Stromal cell of bone marrow (primary cell): Measurements from ENCODE around the gene OR52N1.

Experiments used
- DNase-seq: peaks from one replicate; pipeline ENCODE4 v3.0.0-alpha.2; 2012; ENCODE audit warnings: low read depth

Gene OR52N1

DNA sequence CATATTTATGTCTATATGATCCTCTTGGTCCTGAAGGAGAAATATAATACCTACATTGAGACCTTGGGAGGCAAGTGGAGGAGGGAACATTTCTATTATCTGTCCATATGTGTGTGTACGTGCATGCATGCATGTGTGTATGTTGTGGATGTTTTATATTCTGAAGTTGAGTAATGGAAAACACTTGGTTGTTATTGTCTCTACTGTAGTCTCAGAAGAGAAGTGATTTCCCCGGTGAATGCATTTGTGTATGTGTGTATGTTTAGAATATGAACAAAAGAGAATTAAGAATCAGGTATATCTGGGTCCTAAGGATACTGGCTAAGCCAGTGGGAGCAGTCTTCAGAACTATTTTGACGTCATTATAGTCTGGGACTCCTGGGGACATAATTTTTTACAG, at the start of gene OR52N1:
OR52N1 (minus strand) TSS at position 101 of the 400 bp plus-strand sequence. CDS start 2,449 bp downstream, outside the sequence.
- no peak for DNase-seq

DNA sequence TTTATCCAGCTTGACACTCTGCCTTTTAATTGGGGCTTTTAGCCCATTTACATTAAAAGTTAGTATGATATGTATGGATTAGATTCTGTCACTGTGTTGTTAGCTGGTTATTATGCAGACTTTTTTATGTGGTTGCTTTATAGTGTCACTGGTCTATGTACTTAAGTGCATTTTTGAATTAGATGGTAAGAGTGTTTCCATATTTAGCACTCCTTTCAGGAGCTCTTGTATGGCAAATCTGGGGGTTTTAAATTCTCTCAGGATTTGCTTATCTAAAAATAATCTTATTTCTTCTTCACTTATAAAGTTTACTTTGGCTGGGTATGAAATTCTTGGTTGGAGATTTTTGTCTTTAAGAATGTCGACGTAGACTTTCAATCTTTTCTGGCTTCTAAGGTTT, 46.6 kb upstream of the OR52N1 start:
- no peak for DNase-seq

DNA sequence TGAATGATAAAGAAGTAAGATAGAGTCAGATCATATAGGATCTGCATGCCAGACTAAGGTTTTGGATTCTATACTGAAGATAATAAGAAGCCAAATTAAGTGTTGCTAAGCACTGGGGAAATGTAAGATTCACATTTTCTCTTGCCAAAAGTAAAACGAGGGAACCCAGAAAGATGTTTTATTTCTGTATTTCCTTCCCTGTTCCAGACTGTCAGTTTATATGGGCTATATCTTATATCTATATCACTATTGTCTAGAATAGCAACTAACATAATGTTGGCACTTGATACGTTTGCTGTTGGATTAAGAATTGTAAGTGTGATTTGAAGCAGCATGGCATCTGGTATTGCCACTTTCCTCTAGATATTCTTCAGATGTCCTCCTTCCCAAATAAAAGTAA, 42.4 kb upstream of the OR52N1 start:
- DNase-seq, result no peak

DNA sequence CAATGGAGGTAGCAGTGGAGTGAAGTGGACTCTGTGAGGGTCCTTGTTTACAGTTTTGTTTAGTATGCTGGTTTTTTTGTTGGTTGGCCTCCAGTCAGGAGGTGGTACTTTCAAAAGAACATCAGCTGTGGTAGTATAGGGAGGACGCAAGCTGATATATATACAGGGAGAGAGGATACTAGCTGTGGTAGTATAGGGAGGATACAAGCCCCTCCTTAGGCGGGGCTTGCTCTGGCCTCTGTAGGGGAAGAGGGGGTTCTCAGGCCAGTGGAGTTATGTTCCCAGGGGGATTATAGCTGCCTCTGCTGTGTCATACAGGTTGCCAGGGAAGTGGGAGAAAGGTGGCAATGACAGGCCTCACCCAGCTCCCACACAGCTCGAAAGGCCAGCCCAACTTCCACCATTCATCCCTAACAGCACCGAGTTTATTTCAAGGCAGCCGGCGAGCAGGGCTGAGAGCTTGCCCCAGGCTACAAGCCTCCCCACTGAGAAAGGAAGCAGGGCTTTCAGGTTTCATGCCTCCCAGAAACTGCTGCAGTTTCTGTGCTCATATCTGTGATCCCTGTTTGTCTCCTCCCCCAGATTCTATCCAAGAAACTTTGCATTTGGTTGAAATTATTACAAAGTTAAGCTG, 40.2 kb upstream of the OR52N1 start:
- DNase-seq, result no peak

DNA sequence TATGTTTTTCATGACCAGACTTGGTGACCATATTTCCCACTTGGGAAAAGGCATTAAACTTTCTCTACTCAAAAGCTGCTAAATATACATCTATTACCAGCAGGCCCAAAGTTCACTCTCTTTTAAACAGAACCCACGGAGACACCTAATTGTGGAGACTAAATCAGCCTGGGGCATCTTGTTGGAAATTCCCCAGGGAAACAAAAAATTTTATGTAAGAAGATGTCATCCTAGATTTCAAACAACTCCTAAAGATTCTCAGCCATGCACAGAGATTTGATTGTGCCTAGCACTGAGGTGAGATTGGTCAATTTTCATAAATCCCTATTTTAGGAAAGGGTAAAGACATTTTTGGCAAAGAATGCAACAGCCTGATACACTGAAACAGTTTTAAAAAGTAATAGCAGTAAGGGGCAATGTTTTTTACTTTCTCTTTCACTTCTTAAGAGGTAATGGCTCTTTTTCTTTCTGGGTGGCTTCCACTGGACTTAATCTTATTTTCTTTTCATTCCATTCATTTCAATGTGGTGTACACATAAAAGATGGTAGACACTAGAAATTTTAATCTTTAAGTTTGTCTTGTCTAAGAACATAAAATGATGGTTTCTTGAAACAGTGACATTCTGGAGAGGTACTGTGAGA, 27.3 kb upstream of the OR52N1 start:
- no peak for DNase-seq

DNA sequence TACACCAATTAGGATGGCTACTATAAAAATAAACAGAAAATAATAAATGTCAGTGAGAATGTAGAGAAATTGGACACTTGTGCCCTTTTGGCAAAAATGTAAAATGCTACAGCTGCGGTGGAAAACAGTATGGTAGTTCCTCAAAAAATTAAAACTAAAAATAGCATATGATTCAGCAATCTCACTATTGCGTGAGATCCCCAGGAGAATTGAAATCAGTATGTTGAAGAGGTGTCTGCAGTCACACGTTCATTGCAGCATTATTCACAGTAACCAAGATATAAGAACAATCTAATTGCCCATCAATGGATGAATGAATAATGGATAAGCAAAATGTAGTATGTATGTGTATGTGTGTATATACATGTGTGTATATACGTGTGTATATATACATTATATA, 24.5 kb upstream of the OR52N1 start:
- no peak for DNase-seq

DNA sequence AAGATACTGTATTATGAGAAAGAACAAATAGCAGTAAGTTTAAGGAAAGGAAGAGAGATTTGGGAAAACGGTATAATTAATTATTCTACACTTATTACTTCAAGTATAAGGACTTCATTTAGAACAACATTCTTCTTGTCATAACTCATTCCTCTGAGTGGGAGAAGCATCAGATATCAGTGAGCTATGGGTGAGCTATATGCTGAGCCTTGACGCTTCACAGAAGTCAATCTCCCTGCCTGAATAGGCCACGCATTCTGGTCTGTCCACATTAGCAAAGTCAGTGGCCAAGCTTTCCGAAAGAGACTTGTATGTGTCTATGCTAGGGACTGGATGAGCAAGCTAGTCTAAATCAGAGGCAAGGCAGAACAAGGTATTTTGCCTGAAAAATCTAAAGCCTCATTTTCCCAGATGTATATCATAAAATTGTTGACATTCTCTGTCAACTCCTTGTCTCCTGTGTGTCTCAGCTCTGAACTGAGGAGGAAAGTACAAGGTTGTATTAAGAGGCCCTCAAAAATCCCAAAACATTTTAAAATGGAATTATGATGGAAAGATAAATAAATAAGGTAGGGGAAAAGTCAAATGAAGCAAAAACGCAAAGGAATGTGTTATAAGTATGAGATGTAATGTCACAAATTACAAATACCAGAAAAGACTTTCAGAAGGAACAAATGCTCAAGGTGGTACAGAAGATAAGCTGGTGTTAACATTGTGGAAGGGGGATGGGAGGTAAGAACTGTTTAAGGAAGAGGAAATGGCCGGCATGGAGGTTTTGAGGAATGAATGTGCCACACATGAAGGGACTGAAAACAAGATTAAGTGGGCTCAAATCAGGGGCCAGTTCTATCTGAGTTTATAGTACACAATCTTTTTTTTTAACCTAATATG, 19.1 kb upstream of the OR52N1 start:
- no peak for DNase-seq

DNA sequence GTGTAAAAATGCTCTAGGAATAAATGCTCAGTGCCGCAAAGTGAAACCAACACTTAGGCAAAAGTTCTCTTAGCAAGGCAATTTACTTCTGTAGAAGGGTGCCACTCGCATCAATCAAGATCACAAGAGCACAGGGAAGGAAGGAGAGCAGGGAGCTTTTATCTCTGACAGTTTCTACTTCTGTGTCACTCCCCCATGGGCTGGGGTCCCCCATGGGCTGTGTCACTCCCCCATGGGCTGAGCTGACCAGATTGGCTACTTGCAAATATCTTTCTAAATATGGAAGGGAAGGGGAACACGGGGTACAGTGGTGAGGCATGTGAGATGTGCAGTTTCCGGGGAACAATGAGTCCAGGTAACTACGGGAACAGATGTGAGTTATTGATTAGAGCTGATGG, 18.1 kb upstream of the OR52N1 start:
- DNase-seq, result no peak

DNA sequence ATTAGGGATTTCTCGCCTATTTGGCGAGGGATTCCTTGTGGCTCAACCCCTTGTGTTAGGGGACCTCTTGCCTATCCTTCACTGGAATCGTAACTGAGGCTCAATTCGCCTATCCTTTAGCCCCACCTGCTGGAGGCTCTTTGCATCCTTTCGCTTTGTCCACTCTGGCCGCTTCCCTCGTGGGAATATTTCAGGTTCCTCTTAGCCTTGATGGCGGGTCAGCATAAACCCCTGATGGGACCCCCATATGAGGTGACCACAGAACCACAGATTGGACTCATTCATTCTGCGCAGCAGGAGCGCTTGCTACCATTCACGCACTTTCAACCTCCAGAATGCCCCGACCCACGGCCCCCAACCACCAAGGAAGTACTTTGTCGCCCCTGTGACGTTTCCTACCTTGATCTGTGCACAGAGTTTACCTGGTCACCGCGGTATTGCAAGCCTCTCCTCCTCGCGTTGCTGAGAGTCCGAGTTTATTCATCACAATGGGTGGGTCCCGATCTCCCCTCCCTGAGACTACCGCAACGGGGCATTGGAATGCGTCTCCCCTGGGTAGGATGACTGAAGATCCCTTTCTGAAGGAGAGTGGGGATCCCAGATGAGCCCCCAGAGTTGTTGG, 17.5 kb upstream of the OR52N1 start, which contains the start of gene OR52N2:
OR52N2 (plus strand) TSS at position 425 of the 622 bp plus-strand sequence. CDS start 11,412 bp downstream, outside the sequence.
- DNase-seq, result peak; percentile 44

DNA sequence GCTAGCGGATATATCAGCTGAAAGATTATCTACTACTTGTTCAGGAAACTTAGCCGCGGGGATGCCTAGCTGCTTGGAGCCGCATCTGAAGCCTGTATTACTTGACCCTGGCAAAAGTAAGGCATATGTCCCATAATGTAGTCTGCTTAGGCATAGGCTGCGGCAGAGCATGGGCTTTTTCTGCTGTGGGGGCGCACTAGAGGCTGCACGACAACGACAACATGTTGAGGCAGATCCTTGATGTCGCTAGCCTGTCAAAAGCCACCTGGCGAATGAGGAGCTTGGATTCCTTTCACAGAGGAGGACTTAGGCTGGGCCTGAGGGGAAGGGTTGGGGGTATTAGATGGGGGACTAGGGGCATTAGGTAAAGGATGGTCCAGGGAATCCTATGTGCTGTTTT, 16.5 kb upstream of the OR52N1 start:
- DNase-seq, result no peak

DNA sequence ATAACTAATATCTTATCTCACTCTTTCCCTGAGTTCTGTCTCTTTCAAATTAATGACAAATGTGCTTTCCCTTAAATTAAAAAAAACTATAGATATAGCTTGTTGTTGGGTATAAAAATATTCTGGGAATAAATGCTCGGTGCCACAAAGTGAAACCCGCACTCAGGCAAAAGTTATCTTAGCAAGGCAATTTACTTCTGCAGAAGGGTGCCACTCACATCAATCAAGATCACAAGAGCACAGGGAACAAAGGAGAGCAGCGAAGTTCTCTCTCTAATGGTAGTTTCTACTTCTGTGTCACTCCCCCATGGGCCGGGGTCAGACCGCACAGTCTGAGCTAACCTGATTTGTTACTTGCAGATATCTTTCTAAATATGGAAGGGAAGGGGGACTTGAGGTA, 12.9 kb upstream of the OR52N1 start:
- no peak for DNase-seq

DNA sequence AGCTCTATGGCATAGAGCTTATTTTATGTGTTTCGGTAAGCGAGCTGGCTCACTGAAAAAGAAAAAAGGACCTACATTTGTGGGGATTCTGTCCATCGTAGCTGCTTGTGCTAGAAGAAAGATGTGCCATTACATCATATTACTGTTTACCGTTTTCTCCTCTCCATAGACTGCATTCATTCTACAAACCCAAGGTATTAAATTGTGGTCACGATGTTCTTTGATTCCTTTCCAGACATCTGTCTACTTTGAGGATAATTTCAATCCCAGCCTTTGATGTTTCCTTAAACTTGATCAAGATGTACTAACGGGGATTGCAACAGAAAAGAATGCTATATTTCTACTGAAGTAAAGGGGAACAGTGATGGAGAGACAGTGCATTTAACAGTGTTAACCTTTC, 5.5 kb upstream of the OR52N1 start:
- no peak for DNase-seq

DNA sequence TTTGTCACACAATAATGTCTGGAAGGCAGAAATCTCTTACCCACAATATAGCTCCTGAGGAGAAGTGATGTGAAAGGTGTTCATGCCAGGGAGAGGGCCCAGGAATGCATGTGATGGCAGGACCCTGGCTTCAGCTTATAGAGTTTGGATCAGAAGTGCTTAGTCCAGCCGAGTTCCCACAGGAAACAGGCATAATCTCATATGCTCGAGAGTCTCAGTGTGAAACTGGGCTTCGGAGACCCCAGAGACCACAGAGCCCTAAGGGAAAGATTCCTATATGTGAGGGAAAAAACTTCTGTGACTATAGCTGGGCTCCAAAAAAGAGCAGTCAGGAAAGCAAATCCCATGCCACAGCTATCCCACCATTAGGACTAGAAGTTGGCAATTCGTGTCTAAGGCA, 7.8 kb downstream of the OR52N1 start, which contains the start of gene OR52N5:
OR52N5 (minus strand) TSS at position 101 of the 400 bp plus-strand sequence. CDS start 4,721 bp downstream, outside the sequence.
- DNase-seq, result no peak

DNA sequence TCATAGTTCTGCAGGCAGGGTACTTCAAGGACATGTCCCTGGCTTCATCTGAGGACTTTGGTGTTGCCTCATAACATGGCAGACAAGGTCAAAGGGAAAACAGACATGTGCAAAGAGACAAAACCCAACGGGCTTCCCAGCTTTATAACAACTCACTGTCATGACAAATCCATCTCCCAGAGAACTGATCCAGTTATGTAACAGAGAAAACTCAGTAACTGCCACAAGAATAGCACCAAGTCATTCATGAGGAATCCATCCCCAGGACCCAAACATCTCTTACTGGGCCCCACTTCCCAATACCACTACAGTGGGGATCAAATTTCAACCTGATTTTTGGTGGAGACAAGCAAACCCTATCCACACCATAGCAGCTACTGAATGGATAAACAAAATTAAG, 24.0 kb downstream of the OR52N1 start:
- DNase-seq, result no peak

DNA sequence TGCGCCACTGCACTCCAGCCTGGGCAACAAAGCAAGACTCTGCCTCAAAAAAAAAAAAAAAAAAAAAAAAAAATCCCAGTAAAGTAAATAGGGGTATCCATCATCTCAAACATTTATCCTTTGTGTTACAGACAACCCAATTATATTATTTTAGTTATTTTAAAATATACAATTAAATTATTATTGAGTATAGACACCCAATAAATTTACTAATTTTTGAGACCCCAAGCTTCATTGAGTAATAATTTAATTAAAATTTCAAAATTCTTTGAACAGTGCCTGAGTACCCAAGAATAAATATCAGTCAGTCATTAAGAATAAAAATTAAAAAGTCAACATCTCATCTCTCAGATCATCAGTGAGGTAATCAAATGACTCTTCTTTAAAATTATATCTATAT, 37.1 kb downstream of the OR52N1 start, which contains the start of gene OR52N4:
OR52N4 (plus strand) TSS at position 301 of the 400 bp plus-strand sequence. CDS start 498 bp downstream, outside the sequence.
- DNase-seq, result no peak

DNA sequence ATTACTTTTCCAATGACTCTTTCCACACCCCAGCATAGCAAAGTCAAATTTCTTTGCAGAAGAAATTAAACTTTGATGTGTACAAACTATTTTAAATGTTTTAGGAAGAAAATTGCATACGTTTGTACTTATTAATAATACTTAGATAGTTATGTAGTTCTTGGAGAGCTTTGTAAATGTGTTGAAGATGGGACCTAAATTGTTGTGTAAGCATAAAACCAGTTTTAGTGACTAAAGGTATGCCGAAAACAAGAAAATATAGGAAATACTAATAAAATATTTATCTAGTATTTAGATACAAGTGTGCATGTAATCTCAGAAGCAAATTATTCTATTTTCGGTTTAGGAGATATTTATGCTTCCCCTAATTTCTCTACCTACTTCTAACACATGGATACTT, 41.2 kb downstream of the OR52N1 start:
- no peak for DNase-seq

DNA sequence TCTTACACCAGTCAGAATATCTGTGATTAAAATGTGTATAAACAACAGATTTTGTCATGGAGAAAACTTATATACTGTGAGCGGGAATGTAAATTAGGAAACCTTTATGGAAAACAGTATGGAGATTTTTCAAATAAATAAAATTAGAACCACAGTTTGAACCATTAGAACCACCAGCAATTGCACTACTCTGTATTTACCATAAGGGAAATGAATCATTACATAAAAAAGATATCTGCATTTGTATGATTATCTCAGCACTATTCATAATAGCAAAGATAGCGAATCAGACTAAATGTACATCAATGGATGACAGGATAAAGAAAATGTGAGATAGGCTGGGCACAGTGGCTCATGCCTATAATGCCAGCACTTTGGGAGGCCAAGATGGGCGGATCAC, 44.5 kb downstream of the OR52N1 start:
- no peak for DNase-seq

DNA sequence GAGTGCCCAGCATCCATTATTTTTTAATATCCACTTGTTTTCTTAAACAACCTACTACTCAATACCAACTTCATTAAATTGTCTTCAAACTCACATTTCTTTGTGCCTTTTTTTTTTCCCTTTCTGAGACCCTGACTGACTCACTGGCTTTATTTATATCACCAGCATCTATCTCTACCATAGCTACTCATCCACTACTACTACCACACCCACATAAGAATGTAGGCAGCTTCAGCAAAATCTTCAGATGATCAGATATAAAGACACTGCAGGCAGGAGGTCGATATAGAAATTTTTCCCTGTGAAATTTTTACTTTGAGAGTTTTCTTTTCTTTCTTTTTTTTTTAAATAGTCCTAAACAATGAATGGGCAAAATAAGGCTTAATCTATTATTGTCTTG, 52.6 kb downstream of the OR52N1 start:
- no peak for DNase-seq

DNA sequence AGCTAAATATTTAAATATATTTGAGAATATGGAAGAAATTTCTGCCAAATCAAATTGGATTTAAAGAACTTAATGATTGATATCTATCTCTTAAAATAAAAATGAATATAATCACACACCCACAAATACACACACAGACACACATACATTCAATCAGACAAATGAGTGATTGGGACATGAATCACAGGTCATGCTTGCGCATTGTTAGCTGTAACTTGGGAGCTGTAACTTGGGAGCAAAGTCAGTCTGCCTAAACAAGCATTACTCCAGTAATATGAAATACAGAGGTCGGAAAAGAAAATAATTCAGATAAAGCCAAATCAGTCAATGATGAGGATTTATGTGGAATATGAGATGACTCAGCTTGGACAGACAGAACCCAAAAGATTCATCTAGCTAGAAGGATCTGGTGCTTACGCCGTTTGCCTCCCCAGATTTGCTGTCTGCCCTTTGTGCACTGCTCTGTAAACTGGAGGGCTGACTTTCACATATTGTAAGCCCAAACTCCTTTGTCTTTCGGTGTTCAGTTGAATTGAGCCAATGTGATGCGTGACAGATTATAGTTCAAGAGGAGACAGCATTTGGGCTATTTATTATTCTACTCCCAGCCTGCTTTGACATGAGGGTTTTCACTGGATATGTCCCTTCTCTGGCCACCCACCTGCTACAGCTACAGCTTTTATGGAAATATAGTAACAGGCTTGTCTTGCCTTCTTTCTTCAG, 53.2 kb downstream of the OR52N1 start:
- peak; percentile 5 for DNase-seq

DNA sequence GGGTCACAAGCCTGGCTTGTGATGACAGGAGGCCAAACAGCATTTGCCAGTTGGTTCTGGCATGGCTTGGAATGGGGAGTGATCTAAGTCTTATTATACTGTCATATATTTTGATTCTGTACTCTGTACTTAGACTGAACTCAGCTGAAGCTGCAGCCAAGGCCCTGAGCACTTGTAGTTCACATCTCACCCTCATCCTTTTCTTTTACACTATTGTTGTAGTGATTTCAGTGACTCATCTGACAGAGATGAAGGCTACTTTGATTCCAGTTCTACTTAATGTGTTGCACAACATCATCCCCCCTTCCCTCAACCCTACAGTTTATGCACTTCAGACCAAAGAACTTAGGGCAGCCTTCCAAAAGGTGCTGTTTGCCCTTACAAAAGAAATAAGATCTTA, 54.0 kb downstream of the OR52N1 start:
- DNase-seq, result peak; percentile 31
